Neural progenitor cell (in vitro differentiated cells): ENCODE results near the gene MPEG1. TPM values are rescaled to one million over a fixed set of nuclear protein-coding genes. Genes with fewer than 3 reads are reported as not detected.

ENCODE experiments used
- DNase-seq: peaks from one replicate; pipeline ENCODE4 v3.0.0-alpha.2; 2016; ENCODE audit warnings: low spot score
- H2AFZ ChIP-seq: fragments of 200-600 bp; sonication (generic); replicated peaks from 2 replicates; pipeline ENCODE4 v1.6.1; 2016; ENCODE audit warnings: antibody characterized with exemption
- H3F3A ChIP-seq: fragments of 200-600 bp; sonication (generic); 2 replicates; pipeline ENCODE4 v1.6.1; 2016; ENCODE audit warnings: antibody characterized with exemption, low read depth
- H3K27ac ChIP-seq: fragments of 200-600 bp; sonication (generic); 2 replicates; pipeline ENCODE4 v1.5.1; 2016; ENCODE audit warnings: mild to moderate bottlenecking
- H3K27me3 ChIP-seq: fragments of 200-600 bp; sonication (generic); 2 replicates; pipeline ENCODE4 v1.6.1; 2016; ENCODE audit warnings: mild to moderate bottlenecking, moderate library complexity
- H3K36me3 ChIP-seq: fragments of 200-600 bp; sonication (generic); 2 replicates; pipeline ENCODE4 v1.5.1; 2016
- H3K4me1 ChIP-seq: fragments of 200-600 bp; sonication (generic); 2 replicates; pipeline ENCODE4 v1.6.1; 2016; ENCODE audit warnings: mixed run types
- H3K4me2 ChIP-seq: fragments of 200-600 bp; sonication (generic); 2 replicates; pipeline ENCODE4 v1.6.1; 2016
- H3K4me3 ChIP-seq: fragments of 200-600 bp; sonication (generic); 2 replicates; pipeline ENCODE4 v1.5.1; 2016
- H3K79me2 ChIP-seq: fragments of 200-600 bp; sonication (generic); 2 replicates; pipeline ENCODE4 v1.6.1; 2016; ENCODE audit warnings: low read depth
- H3K9ac ChIP-seq: fragments of 200-600 bp; sonication (generic); 2 replicates; pipeline ENCODE4 v1.6.1; 2016
- H3K9me3 ChIP-seq: fragments of 200-600 bp; sonication (generic); 2 replicates; pipeline ENCODE4 v1.5.1; 2016; ENCODE audit warnings: low read depth
- H4K20me1 ChIP-seq: fragments of 200-600 bp; sonication (generic); 2 replicates; pipeline ENCODE4 v1.6.1; 2016; ENCODE audit warnings: low read depth
- H3K27ac Mint-ChIP-seq: 3 replicates; pipeline ENCODE4 v1.8.0; 2021; ENCODE audit warnings: mixed read lengths
- H3K27me3 Mint-ChIP-seq: 2 replicates; pipeline ENCODE4 v1.8.0; 2022; ENCODE audit warnings: low read depth, mild to moderate bottlenecking, inconsistent platforms, moderate library complexity, mixed read lengths; ENCODE audit not compliant: insufficient read depth
- H3K36me3 Mint-ChIP-seq: 3 replicates; pipeline ENCODE4 v1.8.0; 2021; ENCODE audit warnings: mixed read lengths
- H3K4me1 Mint-ChIP-seq: 3 replicates; pipeline ENCODE4 v1.8.0; 2021; ENCODE audit warnings: mixed read lengths
- H3K4me3 Mint-ChIP-seq: 3 replicates; pipeline ENCODE4 v1.8.0; 2021; ENCODE audit warnings: mild to moderate bottlenecking, moderate library complexity, mixed read lengths
- H3K9me3 Mint-ChIP-seq: 3 replicates; pipeline ENCODE4 v1.8.0; 2020; ENCODE audit warnings: mixed read lengths
- EZH2 ChIP-seq: fragments of 200-600 bp; sonication (generic); IDR thresholded peaks from 2 replicates; pipeline ENCODE4 v1.6.1; 2017; ENCODE audit warnings: antibody characterized with exemption, mild to moderate bottlenecking, moderate library complexity
- EZH2phosphoT487 ChIP-seq: fragments of 200-600 bp; sonication (generic); IDR thresholded peaks from 2 replicates; pipeline ENCODE4 v1.6.1; 2017; ENCODE audit warnings: antibody characterized with exemption
- total RNA-seq: library from RNA; depleted of rRNA; stranded (reverse); fragments of >200 nt; gene quantifications from 2 replicates; pipeline ENCODE4 v1.2.3, GENCODE V29; 2015; ENCODE audit warnings: low replicate concordance
- TF ChIP-seq, protein P1 (sequence below): fragments of 200-600 bp; sonication (generic); IDR thresholded peaks from 2 replicates; pipeline ENCODE4 v1.5.1; 2017; ENCODE audit warnings: antibody characterized with exemption, mild to moderate bottlenecking

MPEG1 gene
- total RNA-seq = not detected in 2 replicates

GRCh38 chr11:59212744-59213631 lies at the start of gene MPEG1:
Gene MPEG1, minus strand, starts transcription at chr11:59212927. Its CDS starts 62 bp downstream, at chr11:59212865.
- no peak within 1 kb of the TSS for H3K27ac ChIP-seq
- H4K20me1 ChIP-seq = no peaks in the 10 kb centered on the region
- no peaks in the 10 kb centered on the region for H3K27me3 Mint-ChIP-seq
- no peak within 1 kb of the TSS for H3K9ac ChIP-seq
- H3K4me3 ChIP-seq = no peak within 1 kb of the TSS
- no peak within 1 kb of the TSS for H3K4me2 ChIP-seq
- H3K4me1 ChIP-seq = no peaks in the 10 kb centered on the region
- no peaks in the 10 kb centered on the region for H3K27me3 ChIP-seq
- no peaks in the 10 kb centered on the region for H3K9me3 ChIP-seq
- no peaks in the 10 kb centered on the region for H3F3A ChIP-seq
- peaks cover 3% of the 10 kb centered on the region for H3K4me1 Mint-ChIP-seq
- DNase-seq = no peak
- H3K27ac Mint-ChIP-seq = no peak within 1 kb of the TSS
- no peak for TF ChIP-seq EZH2phosphoT487
- TF ChIP-seq, protein P1, sequence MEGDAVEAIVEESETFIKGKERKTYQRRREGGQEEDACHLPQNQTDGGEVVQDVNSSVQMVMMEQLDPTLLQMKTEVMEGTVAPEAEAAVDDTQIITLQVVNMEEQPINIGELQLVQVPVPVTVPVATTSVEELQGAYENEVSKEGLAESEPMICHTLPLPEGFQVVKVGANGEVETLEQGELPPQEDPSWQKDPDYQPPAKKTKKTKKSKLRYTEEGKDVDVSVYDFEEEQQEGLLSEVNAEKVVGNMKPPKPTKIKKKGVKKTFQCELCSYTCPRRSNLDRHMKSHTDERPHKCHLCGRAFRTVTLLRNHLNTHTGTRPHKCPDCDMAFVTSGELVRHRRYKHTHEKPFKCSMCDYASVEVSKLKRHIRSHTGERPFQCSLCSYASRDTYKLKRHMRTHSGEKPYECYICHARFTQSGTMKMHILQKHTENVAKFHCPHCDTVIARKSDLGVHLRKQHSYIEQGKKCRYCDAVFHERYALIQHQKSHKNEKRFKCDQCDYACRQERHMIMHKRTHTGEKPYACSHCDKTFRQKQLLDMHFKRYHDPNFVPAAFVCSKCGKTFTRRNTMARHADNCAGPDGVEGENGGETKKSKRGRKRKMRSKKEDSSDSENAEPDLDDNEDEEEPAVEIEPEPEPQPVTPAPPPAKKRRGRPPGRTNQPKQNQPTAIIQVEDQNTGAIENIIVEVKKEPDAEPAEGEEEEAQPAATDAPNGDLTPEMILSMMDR = no peak
- no peak for TF ChIP-seq EZH2
- H2AFZ ChIP-seq = no peak within 1 kb of the TSS
- H3K36me3 ChIP-seq = no peaks in the 10 kb centered on the region
- H3K36me3 Mint-ChIP-seq = peaks cover 24% of the 10 kb centered on the region
- peaks cover 2% of the 10 kb centered on the region for H3K9me3 Mint-ChIP-seq
- H3K4me3 Mint-ChIP-seq = no peak within 1 kb of the TSS
- H3K79me2 ChIP-seq = no peaks in the 10 kb centered on the region

DNA sequence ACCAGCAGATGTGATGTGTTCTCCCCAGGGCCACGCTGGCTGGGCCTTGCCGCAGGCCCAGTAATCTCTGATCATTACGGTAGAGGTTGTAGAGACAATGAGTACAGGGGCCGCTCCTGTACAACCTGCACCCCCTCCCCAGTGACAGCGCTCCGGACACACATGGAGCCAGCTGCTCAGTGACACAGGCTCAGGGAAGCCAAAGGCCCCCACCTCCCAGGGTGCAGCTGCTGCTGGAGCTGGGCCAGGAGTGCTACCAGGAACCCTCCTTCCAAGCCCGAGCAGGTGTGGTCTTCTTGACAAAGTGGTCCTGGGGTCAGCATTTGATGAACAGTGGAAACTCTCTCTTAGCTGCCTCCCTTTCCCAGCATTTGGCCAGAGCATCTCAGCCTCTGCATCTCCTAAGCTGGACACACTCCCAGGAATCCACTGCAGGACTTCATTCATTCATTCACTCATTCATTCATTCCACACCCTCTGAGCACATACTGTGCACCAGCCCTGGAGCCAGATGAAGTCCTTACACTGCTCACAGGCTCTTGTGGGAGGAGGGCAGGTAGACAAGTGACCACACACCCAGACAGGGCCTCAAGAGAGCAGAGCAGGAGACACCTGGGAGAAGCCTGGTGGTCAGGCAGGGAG lies 49.6 kb upstream of the MPEG1 start:
- H3K4me1 ChIP-seq = no peaks in the 10 kb centered on the region
- DNase-seq = no peak
- no peak overlapping the region for H2AFZ ChIP-seq
- TF ChIP-seq, protein P1 = no peak
- no peak for TF ChIP-seq EZH2
- no peak for TF ChIP-seq EZH2phosphoT487
- H4K20me1 ChIP-seq = no peaks in the 10 kb centered on the region
- no peak overlapping the region for H3K4me2 ChIP-seq
- H3K4me3 Mint-ChIP-seq = no peak overlapping the region
- no peaks in the 10 kb centered on the region for H3K36me3 Mint-ChIP-seq
- H3K27me3 Mint-ChIP-seq = peaks cover 7% of the 10 kb centered on the region
- no peak overlapping the region for H3K9ac ChIP-seq
- H3K9me3 ChIP-seq = no peaks in the 10 kb centered on the region
- H3K79me2 ChIP-seq = no peaks in the 10 kb centered on the region
- no peaks in the 10 kb centered on the region for H3K36me3 ChIP-seq
- H3K27me3 ChIP-seq = no peaks in the 10 kb centered on the region
- peaks cover 2% of the 10 kb centered on the region for H3K9me3 Mint-ChIP-seq
- H3K4me1 Mint-ChIP-seq = peaks cover 6% of the 10 kb centered on the region
- H3F3A ChIP-seq = no peaks in the 10 kb centered on the region
- H3K27ac Mint-ChIP-seq = no peak overlapping the region
- H3K27ac ChIP-seq = no peak overlapping the region
- no peak overlapping the region for H3K4me3 ChIP-seq

DNA sequence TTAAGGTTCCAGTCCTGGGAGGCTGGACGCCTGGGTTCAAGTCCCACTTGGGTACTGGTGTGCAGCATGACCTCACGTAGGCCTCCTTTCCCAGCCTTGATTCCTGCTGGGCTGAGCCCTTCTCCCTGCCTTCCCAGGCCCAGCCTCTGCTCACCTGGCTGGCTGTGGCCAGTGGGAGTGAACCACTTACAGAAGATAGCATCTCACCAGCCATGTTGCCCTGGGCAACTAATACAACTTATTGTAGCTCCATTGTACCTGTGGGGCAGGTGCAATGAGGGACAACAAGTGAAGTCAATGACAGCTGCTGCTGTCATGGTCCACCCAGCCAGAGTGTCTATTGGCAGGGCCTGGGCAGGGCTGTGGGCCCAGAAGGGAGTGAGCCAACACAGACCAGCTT lies 48.4 kb upstream of the MPEG1 start:
- Histone ChIP-seq H4K20me1 (no peaks in the 10 kb centered on the region), H3K27ac (no peak overlapping the region), H3K9me3 (no peaks in the 10 kb centered on the region), H3K9ac (no peak overlapping the region), H3K79me2 (no peaks in the 10 kb centered on the region), H3F3A (no peaks in the 10 kb centered on the region), H3K4me2 (no peak overlapping the region), H3K27me3 (no peaks in the 10 kb centered on the region), H3K4me1 (no peaks in the 10 kb centered on the region), H3K36me3 (no peaks in the 10 kb centered on the region), H3K4me3 (no peak overlapping the region), H2AFZ (no peak overlapping the region)
- DNase-seq = no peak
- TF ChIP-seq, protein P1 = no peak
- TF ChIP-seq EZH2 (no peak), EZH2phosphoT487 (no peak)
- no peak overlapping the region for H3K4me3 Mint-ChIP-seq
- no peaks in the 10 kb centered on the region for H3K36me3 Mint-ChIP-seq
- H3K9me3 Mint-ChIP-seq = no peaks in the 10 kb centered on the region
- peaks cover 5% of the 10 kb centered on the region for H3K27me3 Mint-ChIP-seq
- no peak overlapping the region for H3K27ac Mint-ChIP-seq
- no peaks in the 10 kb centered on the region for H3K4me1 Mint-ChIP-seq
